ENCODE results near the gene POFUT2.

POFUT2 gene

GRCh38 chr21:45219517-45219916, 68.2 kb downstream of the POFUT2 start:
- DNase-seq = no peak

- no peak for DNase-seq
Measured at GRCh38 chr21:45217010-45217409, 70.7 kb downstream of the POFUT2 start.

GRCh38 chr21:45215213-45215612, 72.5 kb downstream of the POFUT2 start:
- no peak for DNase-seq
